Inferior parietal cortex (tissue), 1 donor: ENCODE data around the gene RPTOR.

ENCODE experiments used
- DNase-seq: peaks from one replicate; pipeline ENCODE4 v3.0.0-alpha.2; 2016; ENCODE audit errors: extremely low spot score

Gene RPTOR

DNA sequence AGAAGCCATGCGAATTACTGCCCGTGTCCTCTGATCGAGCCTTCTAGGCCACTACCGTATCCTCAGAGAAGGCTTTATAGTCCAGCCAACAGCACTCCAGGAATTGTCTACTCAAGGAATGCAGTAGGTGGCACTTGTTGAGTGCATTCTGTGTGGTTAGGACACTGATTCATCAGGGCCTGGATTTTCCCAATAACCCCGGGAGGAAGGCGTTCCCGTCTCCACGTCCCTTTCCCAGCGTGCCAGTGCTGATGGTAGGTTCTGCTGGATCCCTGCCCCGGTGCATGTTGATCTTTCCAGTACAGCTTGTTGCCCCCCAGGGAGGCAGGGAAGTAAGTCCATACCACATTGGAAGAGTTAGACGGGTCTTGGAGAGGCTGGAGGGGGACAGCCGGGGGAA lies 122.2 kb downstream of the RPTOR start:
- no peak for DNase-seq

GRCh38 chr17:80667462-80668277 lies 123.0 kb downstream of the RPTOR start:
- DNase-seq, result no peak

DNA sequence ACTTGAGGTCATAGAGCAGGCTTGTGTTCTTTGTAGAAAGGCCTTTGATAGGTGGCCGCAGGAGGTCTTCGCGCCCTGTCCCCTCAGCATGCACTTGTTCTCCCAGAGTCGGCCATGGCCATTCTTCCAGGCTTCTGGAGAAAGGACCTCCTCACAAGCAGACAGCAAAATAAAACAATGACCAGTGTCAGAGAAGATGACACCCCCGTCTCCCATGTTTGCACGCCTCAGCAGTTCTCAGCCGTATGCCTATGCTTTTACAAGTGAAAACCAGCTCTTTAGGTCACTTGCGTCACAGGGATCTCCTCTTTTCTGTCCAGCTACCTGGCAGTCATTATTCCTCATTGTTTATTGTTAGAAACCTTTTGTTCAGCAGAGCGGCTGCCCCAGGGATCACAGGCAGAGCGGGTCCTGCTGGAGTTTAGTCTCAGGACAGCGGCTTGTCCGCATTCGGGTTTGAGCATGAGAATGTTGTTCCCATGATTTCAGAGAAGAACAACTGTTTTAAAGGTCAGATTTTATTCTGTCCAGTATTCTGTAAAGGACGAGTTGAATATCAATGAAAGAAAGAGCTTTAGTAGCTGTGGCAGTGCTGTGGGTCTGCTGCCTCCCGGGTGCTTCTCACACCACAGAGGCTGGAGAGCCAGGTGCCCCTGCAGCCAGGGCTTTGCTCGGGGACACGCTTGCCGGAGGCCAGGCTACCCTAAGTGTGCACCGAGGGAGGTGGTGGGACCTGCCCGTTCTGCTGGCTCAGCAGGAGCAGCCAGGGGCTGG lies 123.9 kb downstream of the RPTOR start:
- no peak for DNase-seq

- no peak for DNase-seq
Observed at GRCh38 chr17:80671039-80671824, 126.6 kb downstream of the RPTOR start.

- DNase-seq, result no peak
Observed at GRCh38 chr17:80671825-80672110, 127.1 kb downstream of the RPTOR start.

GRCh38 chr17:80673152-80673920 lies 128.7 kb downstream of the RPTOR start:
- no peak for DNase-seq

DNA sequence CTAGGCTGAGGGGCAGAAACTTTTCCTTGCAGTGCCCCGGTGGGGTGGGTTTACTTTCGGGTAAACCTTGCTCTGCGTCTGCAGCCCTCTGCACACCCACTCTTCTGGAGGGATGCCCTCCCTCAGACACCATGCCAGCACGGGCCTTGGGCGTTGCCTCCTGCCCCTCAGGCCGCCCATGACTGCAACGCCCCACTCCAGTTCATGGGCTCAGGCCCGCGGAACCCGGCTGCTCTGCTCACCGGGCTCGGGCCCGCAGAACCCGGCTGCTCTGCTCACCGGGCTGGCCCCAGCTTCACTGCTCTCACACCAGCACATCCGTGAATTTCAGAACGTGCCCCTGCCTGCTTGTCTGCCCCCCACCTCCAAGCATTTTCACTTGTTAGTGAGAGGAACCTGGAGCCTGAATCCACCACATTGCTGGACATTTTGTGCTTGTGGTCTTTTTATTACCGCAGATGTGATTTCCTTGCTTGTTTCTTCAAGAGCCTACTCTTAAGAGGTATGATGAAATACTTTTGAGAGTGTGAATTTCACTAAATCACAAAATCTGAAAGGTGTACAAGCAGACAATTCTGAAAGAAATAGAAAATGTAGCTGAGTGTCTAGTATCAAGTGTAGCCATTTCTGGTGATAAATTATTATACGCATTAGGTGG lies 130.9 kb downstream of the RPTOR start:
- no peak for DNase-seq

- no peak for DNase-seq
Observed at GRCh38 chr17:80676096-80676466, 131.4 kb downstream of the RPTOR start.

DNA sequence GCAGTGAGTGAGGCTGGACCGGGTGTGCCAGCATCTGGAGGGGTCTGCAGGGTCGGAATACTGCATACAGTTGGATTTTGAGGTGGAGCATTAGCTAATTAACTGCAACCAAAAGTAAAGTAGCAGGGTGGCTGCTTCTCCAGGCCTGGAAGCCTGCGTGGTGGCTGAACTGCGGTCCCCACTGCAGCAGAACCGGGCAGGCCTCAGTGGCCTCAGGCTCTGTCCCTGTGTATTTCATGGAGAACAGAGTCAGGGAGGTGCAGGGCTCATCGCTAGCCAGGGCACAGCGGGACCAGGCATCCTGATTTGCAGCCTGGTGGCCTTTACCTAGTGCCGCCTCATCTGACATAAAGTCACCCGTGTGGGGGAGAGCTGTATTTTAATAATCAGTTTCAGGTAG lies 131.9 kb downstream of the RPTOR start:
- no peak for DNase-seq

DNA sequence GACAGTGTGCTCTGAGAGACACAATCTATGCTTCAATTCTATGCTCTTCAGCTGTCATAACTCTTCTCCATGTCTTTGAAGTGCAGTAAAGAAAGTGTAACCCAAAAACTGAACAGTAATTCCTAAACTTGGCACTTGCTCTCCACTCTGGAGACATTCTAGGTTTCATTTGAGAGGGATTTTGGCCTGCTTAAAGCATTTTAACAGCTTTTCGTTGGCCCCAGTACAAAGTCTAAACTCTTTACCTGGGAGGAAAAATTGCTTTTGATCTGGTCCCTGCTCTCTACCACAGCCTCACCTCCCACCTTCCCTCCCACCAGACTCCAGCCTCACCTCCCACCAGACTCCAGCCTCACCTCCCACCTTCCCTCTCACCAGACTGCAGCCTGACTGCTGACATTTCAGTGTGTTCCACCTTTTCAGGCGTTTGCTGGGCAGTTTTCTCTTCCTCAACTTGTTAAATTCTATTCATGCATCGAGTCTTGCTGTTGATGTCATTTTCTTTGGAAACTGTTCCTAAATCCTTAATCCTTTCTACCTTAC lies 132.6 kb downstream of the RPTOR start:
- no peak for DNase-seq

DNA sequence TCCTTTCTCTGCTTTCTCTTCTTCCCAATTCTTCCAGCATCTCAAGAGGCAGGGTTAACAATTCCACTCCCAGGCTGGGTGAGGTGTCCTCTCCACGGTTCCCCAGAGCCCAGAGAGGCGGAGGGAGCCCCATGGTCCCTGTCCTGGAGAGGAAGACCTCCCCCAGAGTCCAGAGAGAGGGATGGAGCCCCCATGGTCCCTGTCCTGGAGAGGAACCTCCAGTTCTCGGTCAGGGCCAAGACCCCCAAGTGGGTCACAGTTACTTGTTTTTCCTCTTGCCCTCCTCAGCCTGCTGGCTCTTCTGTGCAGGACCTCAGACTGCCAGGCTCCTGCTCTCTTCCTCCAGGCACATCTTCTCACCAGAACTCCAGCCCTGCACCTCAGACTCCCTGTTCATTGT lies 135.2 kb downstream of the RPTOR start:
- no peak for DNase-seq

DNA sequence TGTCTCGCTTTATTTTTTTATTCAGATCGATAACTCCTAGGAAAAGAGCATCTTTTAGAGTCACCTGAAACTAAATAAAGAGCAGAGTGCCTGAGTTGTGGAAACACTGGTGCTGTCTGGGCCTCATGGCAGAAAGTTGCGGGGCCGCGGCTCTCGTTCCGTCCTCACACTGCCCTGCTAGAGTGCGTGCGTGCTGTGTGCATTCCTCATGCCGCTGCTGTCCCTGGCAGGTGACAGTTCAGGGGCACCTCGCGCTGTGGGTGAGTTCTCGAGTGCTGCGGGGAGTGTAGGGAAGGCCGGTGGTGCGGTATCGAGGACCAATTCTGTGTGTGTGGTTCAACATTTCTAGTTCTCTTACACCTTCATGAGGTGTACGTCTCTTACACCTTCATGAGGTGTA lies 136.6 kb downstream of the RPTOR start:
- DNase-seq, result no peak

DNA sequence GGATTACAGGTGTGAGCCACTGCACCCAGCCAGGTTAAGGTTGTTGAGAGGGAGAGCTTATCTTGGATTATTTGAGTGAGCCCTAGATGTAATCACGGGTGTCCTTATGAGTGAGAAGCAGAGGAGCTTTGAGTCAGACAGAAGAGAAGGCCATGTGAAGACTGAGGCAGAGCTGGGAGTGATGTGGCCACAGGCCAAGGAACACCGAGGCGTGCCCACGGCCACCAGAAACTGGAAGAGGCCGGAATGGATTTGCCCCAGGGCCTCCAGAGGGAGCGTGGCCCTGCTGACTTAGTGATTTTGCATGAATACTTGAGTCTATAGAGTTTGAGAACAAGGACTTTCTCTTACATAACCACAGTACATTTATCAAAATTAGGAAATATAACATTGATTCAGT lies 137.7 kb downstream of the RPTOR start:
- no peak for DNase-seq

- no peak for DNase-seq
Observed at GRCh38 chr17:80683625-80684104, 139.0 kb downstream of the RPTOR start.

GRCh38 chr17:80687839-80688238 lies 143.2 kb downstream of the RPTOR start:
- no peak for DNase-seq

- no peak for DNase-seq
Observed at GRCh38 chr17:80689129-80689619, 144.5 kb downstream of the RPTOR start.

GRCh38 chr17:80691784-80692183 lies 147.1 kb downstream of the RPTOR start:
- DNase-seq, result no peak

GRCh38 chr17:80692931-80693467 lies 148.4 kb downstream of the RPTOR start:
- DNase-seq, result peak; percentile 34

DNA sequence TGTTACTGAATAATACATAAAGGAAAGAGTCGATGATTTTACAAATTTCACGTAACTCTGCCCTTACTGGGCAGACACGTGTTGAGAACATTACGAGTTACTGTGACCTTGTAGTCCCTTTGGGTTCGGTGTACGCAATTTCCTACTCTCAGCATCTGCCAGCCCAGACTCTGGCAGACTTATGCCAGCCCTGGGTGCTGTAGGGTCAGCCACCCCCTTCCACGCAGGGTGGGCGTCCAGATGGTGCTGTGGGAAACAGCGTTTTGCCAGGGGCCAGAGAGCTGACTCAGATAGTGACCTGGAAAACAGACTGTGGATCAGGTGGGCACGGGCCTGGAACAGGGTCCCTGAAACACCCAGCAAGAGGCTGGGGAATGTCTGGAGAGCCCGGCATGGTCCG lies 148.9 kb downstream of the RPTOR start:
- no peak for DNase-seq
